GM18907 (cell line): ENCODE data around the gene SLC6A3.
"Not testable (repeated sequence)": the region's sequence is repeated elsewhere in the genome, so short reads cannot be mapped to it uniquely, and the experiment has no call there.

ENCODE experiments used
- ATAC-seq: cut with Tn5 transposase; IDR thresholded peaks from one replicate; pipeline ENCODE4 v1.9.1; 2021; ENCODE audit warnings: mild to moderate bottlenecking, moderate library complexity; ENCODE audit not compliant: unreplicated experiment

Gene SLC6A3

DNA sequence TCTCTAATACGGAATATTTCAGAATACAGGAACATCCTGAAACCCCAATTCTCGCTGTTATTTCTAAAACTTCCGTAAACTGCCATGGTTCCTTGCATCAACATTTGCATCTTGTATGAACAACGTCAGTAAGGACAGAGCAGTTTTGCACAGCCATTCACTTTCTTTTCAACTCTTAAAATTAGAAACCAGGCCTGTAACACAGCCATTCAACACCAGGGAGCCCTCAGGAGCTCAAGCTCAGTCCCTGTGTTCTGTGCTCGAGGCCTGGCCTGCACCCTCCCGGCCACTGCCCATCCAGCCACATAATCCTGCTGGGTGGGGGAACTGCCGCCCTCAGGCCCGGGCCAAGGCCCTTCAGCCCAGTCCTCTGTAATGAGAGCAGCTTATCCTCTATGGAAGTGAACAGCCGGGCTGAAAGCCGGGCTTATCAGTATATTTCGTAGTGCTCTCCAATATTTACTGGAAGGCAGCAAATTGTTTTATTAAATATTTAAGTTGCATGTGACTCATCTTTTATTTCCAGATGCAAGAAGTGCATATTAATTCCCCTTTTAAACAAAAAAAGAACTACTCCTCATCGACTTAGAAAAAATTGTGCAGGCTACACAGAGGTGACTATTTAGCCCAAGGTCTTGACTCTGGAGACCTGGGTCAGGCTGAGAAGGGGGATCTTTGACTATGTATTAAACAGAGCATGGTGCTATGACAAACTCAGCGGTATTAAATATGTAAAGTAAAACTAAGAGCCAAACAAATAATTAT lies 33.2 kb upstream of the SLC6A3 start:
- ATAC-seq, result no peak

DNA sequence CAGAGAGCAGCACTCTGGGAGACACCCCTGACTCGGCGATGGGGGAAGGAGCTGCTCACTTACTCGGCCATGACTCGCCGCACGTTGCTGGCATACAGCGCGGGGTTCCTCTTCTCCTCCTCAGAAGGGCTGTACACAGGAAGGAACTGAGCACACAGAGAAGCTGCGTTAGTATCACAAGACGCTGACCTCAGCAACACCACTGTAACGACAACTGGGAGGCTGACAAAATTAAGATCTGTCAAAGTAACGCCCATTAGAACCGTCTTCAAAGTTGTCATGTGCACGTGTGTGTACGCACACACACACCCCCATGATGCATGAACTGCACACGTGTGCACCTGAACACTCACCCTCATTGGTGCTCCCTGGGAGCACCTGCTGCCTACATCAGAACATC lies 32.1 kb upstream of the SLC6A3 start:
- no peak for ATAC-seq

DNA sequence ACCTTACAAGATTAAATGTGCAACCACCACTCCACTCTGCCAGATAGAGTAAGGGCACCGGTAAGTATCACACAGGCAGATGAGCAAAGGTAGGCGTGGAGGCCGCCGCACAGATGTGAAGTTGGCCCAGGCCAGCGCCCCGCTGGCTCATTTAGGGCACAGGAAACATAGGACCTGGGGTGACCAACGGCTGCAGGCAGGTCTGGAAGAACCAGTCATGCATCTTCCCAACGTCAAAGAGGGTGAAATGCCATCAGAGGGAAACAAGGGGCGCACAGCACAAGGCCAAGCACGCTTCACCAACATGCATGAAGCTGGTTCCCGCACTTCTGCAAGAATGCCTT lies 31.7 kb upstream of the SLC6A3 start:
- ATAC-seq, result no peak

DNA sequence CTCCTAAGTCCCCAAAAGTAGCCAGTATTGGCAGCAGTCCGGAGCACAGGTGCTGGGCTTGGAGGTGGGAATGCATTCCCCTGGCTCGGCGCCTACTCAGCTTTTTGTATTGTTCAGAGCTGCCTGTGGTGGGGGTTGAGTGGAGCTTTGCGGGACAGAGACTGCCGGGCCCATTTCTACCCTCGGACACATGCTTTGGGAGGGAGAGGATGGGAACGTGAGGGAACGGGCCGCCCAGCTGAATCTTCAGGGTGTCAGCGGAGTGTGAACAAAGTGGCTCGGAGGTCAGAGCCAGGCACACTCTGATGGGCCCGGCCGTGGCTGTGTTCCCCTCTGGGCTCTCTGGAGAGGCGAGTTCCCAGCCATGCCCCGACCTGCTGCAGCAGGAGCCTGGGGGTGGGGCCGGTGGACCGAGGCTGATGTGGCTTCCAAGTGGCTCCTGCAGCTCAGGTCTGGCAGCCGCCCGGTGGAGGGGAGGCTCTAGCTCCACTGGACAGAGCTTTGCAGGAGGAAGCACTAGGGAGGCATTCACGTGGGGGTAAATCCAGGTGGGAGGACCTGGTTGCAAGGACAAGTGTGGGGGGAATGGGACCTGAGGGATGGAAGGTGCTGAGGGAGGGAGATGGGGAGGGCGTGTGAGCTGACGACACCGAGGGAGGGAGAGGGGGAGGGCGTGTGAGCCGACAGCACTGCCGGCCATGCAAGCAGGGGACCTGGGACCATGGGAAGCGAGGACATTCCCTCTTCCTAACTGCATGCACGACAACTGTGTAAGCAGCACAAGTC lies 31.1 kb upstream of the SLC6A3 start:
- no peak for ATAC-seq

DNA sequence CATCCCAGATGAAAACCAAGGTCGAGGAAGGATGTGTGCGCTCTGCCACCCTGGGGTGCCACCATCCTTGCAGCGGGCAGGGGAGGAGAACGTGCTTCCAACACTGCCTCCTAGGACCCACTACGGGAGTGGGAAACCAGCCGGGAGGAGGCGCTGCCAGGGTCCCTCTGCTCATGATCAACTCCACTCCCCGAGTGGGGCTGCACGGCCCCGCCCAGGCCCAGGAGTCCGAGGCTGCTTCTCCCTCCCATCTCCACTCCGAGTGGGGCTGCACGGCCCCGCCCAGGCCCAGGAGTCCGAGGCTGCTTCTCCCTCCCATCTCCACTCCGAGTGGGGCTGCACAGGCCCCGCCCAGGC lies 30.3 kb upstream of the SLC6A3 start:
- not testable (repeated sequence) for ATAC-seq

DNA sequence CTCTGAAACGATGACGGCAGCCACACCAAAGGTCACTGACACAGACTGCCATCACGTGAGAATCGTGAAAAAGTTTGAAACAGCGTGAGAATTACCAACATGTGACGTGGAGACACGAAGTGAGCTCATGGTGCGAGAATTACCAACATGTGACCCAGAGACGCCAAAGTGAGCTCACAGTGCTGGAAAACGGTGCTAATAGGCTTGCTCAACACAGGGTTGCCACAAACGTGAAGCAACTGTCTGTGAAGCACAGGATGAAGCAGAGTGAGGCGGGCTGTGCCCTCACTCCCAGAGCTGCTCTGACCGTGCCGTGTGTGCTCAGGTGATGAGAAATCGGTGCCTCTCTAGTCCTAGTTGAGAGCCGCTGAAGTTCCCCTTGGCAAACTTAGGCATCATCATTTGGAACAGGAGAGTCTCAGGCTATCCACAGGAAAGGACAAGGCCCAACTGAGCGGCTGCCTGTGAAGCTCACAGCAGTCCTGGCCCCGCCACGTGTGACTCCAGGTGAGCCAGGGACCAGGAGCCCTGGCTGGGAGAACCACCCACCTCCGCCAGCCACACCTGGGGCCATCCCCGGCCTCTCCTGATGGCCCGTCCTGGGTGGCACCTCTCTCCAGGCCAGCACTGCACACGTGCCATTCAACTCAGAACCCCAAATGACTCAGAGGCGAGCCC lies 29.8 kb upstream of the SLC6A3 start:
- ATAC-seq, result no peak

DNA sequence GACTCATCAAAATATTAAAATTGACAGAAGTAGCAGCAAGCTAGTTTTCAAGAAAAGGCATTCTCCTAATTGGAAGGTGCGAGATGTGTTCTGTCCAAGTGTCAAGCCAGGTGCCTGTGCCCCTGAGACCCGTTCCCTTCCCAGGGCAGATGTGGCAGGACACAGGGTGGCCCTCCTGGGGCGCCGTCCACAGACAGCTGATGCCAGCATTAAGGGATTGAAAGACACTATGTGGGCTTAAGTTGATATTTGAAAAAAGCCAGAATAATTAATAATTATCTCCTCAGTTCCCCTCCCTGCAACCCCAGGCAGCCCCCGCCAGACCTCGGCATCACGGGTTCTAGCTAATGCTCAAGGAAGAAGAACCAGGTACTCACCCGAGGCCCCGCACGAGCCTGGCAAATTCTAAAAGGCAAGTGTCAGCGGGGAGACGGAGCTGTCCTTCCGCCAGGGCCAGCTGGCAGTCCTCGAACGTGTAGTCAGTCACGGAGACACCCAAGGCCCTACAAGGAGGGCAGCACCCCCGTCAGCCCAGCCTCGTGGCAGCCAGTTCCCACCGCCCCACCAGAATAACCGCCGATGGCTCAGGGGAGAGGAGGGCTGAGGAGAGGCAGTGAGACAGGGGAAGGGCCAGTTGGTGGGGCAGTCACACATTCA lies 29.1 kb upstream of the SLC6A3 start:
- no peak for ATAC-seq

DNA sequence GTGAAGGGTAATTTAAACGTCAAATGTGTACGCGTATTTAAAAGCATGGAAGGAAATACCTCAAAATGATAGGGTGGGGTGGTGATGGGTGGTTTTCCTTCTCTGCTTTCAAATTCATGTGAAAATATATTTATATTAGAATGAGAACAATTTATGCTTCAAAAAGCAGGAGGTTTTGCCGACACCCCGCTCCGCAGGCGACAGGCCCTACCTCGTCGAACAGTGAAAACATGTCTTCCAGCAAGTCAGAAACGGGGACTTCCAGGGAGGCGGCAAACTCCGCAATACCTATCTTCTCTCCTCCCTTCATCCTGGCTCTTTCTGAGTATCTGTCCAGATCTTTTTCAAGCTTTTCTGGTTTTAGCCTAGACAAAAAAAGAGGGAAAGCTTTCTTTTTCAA lies 28.5 kb upstream of the SLC6A3 start:
- no peak for ATAC-seq

DNA sequence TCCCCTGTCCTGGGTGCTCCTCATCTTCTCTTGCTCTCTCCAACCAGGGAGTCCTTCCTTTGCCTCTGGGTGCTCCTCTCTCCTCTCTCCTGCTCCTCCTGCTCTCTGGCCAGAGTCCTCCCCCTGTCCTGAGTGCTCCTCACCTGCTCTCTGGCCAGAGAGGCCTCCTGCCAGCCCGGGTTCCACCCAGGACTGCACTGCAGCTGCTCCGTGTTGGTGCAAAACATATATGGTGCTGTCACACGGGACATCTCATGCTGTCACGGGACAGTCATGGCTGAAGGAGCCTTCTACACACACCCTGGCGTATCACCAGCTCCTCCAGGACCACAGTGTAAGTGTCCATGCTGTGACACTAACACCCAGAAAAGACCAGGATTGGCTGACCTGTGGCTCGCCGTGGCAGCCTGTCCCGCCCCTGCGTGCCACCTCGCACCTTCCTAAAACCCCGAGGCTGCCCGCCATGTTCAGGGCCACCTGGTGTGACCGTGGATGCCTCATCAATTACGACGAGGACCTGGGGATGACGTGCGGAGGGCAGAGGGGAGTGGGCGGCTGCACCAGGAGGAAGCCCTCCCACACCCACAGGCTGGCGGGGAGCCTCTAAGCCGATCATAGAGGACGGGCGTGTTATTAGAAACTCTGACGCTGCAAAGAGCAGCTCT lies 27.9 kb upstream of the SLC6A3 start:
- no peak for ATAC-seq

DNA sequence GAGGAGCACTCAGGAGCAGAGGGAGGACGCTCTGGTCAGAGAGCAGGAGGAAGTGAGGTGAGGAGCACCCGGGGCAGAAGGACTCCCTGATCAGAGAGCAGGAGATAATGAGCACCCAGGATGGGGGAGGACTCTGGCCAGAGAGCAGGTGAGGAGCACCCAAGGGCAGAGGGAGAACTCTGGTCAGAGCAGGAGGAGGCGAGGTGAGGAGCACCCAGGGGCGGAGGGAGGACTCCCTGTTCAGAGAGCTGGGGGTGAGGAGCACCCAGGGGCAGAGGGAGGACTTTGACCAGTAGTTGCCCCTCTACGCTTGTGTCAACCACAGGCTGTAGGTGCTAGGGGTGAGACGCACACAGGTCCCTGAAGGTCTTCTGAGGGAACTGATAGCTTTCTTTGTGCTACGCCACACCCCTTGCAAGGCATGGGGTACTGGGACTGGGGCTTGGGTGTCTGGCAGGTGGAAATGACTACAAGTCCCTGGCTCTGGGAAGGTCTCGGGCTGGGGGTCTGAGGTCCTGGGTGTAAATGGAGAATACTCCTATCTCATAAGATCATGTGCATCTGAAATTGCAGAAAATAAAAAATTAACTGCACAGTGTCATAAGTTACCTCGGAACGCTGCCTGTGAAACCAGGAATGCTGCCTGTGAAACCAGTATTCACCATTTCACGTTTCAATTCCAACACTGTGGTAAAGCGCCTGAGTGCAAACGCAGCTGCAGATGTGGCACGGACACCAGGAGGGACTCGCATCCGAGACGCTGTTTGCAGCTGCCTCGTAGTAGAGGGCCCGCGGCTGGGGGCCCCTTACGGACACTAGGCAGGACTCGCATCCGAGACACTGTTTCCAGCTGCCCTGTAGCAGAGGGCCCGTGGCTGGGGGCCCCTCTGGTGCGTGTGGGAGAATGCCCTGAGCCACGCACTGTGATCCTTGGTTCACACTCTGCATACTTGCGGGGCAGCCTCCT lies 27.0 kb upstream of the SLC6A3 start:
- ATAC-seq, result no peak

DNA sequence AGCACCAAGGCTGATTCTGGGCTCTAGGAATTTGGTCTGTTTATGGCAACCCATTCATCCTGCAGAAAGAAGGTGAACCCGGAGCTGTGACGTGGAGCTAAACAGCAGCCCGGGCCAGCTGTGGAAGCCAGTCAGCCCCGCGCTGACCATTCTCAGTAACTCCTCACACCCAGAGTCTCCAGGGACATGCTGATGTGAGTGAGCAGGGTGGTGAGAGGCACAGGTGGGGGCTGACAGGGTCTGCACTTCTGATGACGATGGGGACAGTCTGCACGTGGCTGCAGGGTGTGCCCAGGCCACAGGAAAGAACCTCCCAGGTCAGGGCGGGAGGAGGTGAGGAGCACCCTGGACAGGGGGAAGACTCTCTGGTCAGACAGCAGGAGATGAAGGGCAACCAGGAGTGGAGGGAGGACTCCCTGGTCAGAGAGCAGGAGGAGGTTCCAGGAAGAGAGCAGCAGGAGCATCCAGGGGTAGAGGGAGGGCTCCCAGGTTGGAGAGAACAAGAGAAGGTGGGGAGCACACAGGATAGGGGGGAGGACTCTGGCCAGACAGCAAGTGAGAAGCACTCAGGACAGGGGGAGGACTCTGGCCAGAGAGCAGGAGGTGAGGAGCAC lies 26.1 kb upstream of the SLC6A3 start:
- ATAC-seq, result no peak

DNA sequence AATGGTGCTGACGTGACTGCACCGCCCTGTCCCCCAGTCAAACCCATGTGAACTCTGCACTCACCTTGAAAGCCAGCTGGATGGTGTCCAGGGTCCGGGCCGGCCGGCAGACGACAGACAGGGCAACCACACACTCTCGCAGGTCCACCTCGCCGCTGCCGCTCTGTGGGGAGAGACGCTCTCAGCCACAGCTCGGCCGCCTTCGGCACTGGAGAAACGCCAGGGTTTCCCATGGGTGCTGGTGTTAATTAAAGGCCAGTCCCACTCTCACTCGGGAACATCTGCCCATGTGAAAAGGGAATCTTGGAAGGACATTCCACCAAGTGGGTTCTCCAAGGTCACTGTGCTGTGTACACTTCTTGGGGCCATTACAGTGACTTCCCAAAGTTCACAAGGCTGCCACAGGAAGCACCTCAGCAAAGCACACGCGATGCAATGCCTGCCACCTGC lies 25.5 kb upstream of the SLC6A3 start:
- no peak for ATAC-seq

DNA sequence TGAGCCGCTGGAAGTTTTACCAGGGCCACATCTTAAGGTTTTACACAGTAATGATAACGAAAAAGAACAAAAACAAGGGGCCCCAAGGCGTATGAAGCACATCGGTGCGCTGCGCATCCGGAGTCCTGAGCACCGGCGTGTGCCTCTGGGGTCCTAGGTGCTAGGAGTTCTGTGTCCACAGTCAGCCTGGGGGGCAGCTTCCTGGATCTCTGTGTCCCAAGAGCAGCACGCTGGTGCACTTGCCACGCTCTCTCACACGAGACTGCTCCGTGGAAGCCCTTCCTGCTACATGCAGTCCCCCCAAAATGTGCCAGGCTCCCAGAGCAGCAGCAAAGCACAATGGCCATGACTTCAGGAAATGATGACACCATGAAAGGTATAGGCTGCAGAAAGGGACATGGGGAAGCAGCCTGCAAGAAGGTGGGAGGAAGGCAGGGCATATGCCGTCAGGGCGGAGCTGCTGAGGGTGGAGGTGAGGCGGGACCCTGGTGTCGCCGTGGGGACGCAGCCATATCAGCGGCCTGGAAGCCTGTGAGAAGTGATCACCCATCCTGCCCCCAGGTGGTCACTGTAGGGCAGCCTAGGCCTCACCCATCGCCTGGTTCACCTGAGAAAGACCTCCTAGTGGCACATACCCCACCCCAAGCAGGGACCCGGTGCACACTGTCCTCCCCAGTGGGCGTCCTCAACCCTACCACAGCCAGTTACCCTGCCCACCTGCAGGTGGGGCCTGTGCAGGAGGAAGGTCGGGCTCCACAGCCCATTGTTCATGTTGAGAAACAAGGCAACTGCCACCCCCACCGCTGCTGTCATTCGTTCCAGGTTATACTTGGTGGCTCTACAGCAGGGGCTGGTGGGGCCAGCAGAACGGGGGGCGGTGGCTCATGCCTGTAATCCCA lies 23.6 kb upstream of the SLC6A3 start:
- no peak for ATAC-seq

DNA sequence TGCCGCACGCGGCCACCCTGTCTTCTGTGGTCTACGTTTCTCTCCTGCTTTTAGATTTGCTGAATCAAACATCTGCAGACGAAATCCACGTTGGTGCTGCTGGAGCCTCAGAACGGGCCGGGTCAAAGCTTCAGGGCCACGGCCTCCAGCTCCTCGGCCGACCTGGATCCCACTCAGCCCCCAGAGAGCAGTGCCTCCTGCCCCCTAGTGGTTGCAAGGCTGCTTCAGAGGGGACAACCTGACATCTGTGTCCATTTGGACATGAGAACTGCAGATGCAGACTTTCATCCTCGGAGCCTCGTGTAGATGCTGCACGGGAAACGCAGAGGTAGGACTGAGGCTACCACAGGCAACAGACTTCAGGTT lies 23.0 kb upstream of the SLC6A3 start:
- ATAC-seq, result no peak

DNA sequence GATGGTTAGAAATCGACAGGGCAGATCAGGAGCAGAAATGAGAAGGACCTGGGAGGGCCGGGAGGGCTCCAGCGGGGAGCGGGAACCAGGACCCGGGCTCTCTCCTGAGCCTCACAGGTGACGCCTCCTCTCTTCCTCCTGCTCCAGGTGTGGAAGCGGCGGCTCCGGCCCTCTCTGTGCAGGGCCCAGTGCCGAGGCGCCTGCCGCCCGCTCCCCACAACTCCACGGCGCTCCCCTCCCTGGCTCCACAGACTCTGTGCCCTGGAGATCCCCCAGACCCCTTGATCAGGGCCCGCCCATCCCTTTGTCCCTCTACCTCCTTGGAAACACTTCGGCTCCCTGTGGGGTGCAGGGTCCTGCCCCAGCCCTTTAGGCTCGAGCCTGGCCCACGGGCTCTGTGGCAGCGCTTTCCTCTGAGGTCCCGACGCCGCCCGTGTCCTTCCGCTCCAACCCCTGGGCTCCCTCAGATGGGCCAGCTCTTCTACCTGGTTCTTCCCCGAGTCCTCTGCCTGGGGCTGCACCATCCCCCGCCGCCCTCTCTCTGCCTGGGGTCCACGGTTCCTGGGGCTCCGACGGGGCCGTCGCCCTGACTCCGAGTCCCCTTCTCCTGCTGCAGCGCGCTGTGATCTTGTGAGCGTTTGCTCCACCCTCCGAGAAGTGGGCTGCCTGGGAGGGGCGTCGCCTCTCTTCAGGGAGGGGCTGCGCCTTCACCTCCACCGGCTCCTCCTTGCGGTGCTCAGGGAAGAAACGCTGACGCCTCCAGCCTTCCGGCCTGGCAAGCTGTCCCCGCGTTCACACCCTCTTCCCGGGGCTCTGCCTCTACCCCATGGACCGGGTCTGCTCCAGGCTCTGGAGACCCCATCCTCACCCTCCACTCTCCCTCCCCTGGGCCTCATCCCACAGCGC lies 22.4 kb upstream of the SLC6A3 start:
- no peak for ATAC-seq

DNA sequence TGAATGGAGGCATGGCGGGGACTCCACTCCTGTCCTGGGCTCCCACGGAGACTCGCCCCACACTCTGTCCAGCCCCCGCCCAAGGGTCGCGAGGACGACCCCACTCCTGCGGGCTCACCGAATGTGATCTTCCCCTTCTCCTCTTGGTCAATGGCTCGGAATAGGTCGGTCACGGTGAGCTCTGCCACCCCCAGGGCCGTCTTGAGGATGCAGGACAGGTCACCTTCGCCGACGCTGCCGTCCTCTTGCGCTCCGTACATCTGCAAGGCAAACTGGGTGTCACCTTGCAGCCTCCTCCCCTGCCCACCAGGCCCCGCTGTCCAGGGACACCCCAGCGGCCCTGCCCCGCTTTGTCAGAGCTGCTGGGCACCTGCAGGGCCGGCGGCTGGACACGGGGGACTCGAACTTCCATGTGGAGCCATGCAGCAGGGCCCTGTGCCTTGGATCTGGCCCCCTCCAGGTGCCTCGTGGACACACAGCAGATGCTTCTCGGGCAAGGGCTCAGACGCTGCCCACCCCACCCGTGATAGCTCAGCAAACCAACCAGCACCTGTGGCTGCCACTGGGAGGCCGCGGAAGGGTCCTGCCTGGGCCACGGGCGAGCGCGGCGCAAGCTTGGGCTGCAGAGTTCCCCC lies 21.5 kb upstream of the SLC6A3 start:
- no peak for ATAC-seq

DNA sequence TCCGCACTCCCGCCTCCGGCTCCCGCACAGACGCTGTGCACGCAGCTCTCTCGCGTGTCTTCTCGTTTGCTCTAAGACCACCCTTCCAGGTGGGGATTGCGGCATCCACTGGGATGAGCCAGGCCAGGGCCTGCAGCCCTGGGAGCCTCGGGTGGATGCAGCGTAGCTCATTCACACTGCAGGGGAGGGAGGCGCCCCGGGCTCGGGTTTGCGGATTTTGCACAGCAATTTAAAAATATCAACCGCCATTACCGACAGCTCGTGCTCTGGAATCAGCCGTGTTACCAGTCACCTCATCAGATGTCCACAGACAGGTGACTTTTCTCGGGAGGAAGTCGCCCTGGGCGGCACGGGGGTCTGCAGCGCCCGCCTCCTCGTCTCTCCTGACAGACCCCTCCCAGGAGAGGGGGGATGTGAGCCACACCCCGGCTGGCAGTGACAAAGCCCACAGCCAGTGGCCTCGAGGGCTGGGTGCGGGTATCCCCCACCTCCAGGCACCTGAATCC lies 20.8 kb upstream of the SLC6A3 start:
- no peak for ATAC-seq
